Left lung (tissue), 10 donors: ENCODE data around the gene FHIT. TPM values are rescaled to one million over a fixed set of nuclear protein-coding genes. Genes with fewer than 3 reads are reported as not detected.

Source experiments
- ATAC-seq: fragments of 200-7000 bp; cut with Tn5 transposase; one replicate; pipeline ENCODE4 v1.9.1; 2020; ENCODE audit warnings: moderate library complexity
- DNase-seq, 4 donors: peaks; one replicate each; pipeline ENCODE4 v3.0.0-alpha.2; 2013 to 2020
- H3K27ac ChIP-seq, 2 donors: fragments of 200-600 bp; sonication (generic) in 1 of 2; one replicate each; pipeline versions ENCODE4 v1.5.0 to v1.8.0; 2020 to 2021
- H3K27me3 ChIP-seq, 2 donors: fragments of 200-600 bp; sonication (generic) in 1 of 2; one replicate each; pipeline versions ENCODE4 v1.5.0 to v1.8.0; 2020 to 2021
- H3K36me3 ChIP-seq, 2 donors: fragments of 200-600 bp; sonication (generic) in 1 of 2; one replicate each; pipeline versions ENCODE4 v1.5.0 to v1.8.0; 2020 to 2021
- H3K4me1 ChIP-seq, 2 donors: fragments of 200-600 bp; one replicate each; pipeline ENCODE4 v1.8.0; 2021
- H3K4me3 ChIP-seq, 2 donors: fragments of 200-600 bp; sonication (generic) in 1 of 2; one replicate each; pipeline versions ENCODE4 v1.5.0 to v1.8.0; 2020 to 2021; ENCODE audit warnings: mild to moderate bottlenecking in 1 of 2
- H3K9me3 ChIP-seq, 2 donors: fragments of 200-600 bp; sonication (generic) in 1 of 2; one replicate each; pipeline versions ENCODE4 v1.5.0 to v1.8.0; 2020 to 2021
- intact Hi-C, 2 donors: fragments of 100-400 bp; cut with DNase I; formaldehyde crosslinking; loops; one replicate each; pipeline versions ENCODE4 v1.11.2 to v1.14.2; 2022
- polyA plus RNA-seq, 6 donors: library from polyadenylated mRNA; unstranded; fragments of 120-200 nt; gene quantifications; one replicate each; pipeline ENCODE4 v1.2.1, GENCODE V29; 2013; ENCODE audit not compliant: insufficient read length in 6 of 6
- total RNA-seq, 2 donors: library from RNA; stranded (reverse); fragmentation: NEBNext Ultra II Directional; extraction: Animal tissue kit (Norgen Biotek cat#: 25700); gene quantifications; one replicate each; pipeline ENCODE4 v1.2.1, GENCODE V29; 2021
- TF ChIP-seq, protein P1 (sequence below), 2 donors: fragments of 200-600 bp; sonication (generic) in 1 of 2; IDR thresholded peaks; one replicate each; pipeline versions ENCODE4 v1.5.0 to v1.8.0; 2021; ENCODE audit warnings: antibody characterized with exemption in 2 of 2
- donor health status: DM: no; HTN: yes; CAD: no.
- donor health status: DM: no; HTN: no; CAD: no.

The FHIT gene
- total and polyA plus RNA-seq, 8 donors, result 8.5 to 16.3 (median 9.7) TPM

DNA sequence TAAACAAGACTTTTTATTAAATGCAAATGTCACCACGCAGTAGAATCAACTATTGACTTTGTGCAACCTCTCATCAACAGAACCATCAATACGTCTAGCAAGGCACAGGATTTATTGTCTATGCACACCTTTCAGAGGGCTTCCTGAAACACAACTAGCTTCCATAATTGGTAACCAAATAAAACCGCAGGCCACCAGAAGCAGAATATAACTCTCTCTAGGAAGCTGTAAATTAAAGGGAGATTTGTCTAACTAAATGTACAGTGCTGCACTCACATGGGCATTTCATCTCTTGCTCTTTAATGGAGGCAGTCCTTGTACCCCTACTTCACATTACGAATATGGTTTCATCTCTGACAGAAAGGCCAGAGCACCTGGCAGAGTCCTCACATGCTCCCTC lies 93.0 kb downstream of the FHIT start:
- H3K27ac ChIP-seq, result no peak overlapping the region
- TF ChIP-seq, protein P1, sequence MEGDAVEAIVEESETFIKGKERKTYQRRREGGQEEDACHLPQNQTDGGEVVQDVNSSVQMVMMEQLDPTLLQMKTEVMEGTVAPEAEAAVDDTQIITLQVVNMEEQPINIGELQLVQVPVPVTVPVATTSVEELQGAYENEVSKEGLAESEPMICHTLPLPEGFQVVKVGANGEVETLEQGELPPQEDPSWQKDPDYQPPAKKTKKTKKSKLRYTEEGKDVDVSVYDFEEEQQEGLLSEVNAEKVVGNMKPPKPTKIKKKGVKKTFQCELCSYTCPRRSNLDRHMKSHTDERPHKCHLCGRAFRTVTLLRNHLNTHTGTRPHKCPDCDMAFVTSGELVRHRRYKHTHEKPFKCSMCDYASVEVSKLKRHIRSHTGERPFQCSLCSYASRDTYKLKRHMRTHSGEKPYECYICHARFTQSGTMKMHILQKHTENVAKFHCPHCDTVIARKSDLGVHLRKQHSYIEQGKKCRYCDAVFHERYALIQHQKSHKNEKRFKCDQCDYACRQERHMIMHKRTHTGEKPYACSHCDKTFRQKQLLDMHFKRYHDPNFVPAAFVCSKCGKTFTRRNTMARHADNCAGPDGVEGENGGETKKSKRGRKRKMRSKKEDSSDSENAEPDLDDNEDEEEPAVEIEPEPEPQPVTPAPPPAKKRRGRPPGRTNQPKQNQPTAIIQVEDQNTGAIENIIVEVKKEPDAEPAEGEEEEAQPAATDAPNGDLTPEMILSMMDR (IDR thresholded peaks at IDR 0.05), result no peak
- no peak overlapping the region for H3K4me3 ChIP-seq
- ATAC-seq (no peak), DNase-seq (no peak)
- no peaks in the 10 kb centered on the region for H3K36me3 ChIP-seq
- intact Hi-C loops, result no loop called here
- H3K27me3 ChIP-seq, result no peaks in the 10 kb centered on the region
- no peaks in the 10 kb centered on the region for H3K4me1 ChIP-seq
- no peaks in the 10 kb centered on the region for H3K9me3 ChIP-seq

DNA sequence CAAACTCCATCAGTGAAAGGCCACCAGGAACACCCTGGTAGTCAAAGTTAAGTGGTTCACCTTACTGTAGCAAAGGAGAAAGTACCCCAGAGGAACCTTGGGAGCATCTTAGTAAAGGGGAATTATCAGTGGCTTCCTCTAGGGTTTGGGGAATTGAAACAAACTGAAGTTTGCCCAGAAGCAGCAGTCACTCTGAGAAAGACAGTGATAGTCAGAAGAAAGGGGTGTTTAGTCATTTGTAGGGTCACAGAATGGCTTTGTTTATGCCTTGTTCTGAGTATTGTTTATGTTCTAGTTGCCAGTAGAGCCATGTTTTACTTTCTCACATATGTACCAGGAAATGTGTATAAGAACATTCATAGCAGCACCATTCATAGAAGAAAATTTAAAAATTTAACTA lies 93.8 kb downstream of the FHIT start:
- Histone ChIP-seq H3K9me3 (no peaks in the 10 kb centered on the region), H3K4me1 (no peaks in the 10 kb centered on the region), H3K27ac (no peak overlapping the region), H3K36me3 (no peaks in the 10 kb centered on the region), H3K4me3 (no peak overlapping the region), H3K27me3 (no peaks in the 10 kb centered on the region)
- intact Hi-C loops, result no loop called here
- TF ChIP-seq, protein P1 (IDR thresholded peaks at IDR 0.05), result no peak
- no peak for ATAC-seq
- DNase-seq, result no peak

- Histone ChIP-seq H3K9me3 (no peaks in the 10 kb centered on the region), H3K27me3 (no peaks in the 10 kb centered on the region), H3K36me3 (no peaks in the 10 kb centered on the region), H3K27ac (no peak overlapping the region), H3K4me3 (no peak overlapping the region), H3K4me1 (no peaks in the 10 kb centered on the region)
- intact Hi-C loops, result no loop called here
- TF ChIP-seq, protein P1 (IDR thresholded peaks at IDR 0.05), result no peak
- ATAC-seq (no peak), DNase-seq (no peak)
Measured at GRCh38 chr3:61155701-61156292, 95.5 kb downstream of the FHIT start.

GRCh38 chr3:61154457-61155198 lies 96.6 kb downstream of the FHIT start:
- Histone ChIP-seq H3K4me3 (no peak overlapping the region), H3K27ac (no peak overlapping the region), H3K36me3 (no peaks in the 10 kb centered on the region), H3K4me1 (no peaks in the 10 kb centered on the region), H3K27me3 (no peaks in the 10 kb centered on the region), H3K9me3 (no peaks in the 10 kb centered on the region)
- TF ChIP-seq, protein P1 (IDR thresholded peaks at IDR 0.05), result no peak
- intact Hi-C loops, result no loop called here
- DNase-seq (no peak), ATAC-seq (no peak)

GRCh38 chr3:61152071-61152470 lies 99.2 kb downstream of the FHIT start:
- Histone ChIP-seq H3K27ac (no peak overlapping the region), H3K27me3 (no peaks in the 10 kb centered on the region), H3K4me3 (no peak overlapping the region), H3K9me3 (no peaks in the 10 kb centered on the region), H3K4me1 (no peaks in the 10 kb centered on the region), H3K36me3 (no peaks in the 10 kb centered on the region)
- no peak for DNase-seq
- intact Hi-C loops, result no loop called here
- no peak for ATAC-seq
- TF ChIP-seq, protein P1 (IDR thresholded peaks at IDR 0.05), result no peak
